ENCODE measurements around the gene CSNK1D. TPM values are rescaled to one million over a fixed set of nuclear protein-coding genes. Genes with fewer than 3 reads are reported as not detected.

Gene CSNK1D
- 32.6 and 44.1 TPM in 2 replicates for total RNA-seq

DNA sequence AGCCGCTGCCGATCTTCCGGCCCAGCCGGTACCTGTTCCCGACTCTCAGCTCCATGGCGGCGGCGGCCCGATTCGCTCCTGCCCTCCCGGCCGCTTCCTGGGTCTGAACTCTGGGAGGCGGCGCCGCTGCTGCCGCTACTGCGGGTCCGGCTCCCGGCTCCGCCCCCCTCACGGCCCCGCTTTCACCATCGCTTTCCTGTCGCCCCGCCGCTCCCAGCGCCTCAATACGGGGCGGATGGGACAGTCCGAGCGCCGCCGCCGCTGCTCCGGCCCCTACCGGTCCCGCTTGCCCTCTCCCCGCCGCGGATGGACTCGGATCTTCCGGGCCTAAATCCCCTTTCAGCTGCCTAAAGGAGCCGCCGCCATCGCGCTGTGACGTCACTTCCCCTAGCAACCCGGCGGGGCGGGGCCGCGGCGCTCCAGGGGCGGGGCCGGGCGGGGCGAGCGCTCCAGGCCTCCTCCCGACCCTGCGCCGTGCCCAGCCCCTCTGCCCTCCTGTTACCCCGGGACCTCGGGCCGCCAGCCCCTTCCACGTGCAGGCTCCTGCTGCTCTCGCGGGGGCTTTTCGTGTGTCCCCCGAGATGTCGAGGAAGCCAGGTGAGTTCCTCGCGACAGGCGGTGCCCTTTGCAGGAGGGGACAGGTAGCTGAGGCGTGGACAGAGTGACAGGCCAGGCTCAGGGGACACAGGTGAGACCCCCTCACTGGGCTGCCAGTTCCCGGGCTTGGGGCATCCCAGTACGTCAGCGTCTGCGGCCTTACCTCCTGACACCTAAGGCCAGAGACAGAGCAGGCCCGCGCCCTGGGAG is at the start of gene CSNK1D:
Gene CSNK1D (minus strand): TSS at position 374 of the 807 bp plus-strand sequence. CDS start 319 bp downstream, at position 55.

DNA sequence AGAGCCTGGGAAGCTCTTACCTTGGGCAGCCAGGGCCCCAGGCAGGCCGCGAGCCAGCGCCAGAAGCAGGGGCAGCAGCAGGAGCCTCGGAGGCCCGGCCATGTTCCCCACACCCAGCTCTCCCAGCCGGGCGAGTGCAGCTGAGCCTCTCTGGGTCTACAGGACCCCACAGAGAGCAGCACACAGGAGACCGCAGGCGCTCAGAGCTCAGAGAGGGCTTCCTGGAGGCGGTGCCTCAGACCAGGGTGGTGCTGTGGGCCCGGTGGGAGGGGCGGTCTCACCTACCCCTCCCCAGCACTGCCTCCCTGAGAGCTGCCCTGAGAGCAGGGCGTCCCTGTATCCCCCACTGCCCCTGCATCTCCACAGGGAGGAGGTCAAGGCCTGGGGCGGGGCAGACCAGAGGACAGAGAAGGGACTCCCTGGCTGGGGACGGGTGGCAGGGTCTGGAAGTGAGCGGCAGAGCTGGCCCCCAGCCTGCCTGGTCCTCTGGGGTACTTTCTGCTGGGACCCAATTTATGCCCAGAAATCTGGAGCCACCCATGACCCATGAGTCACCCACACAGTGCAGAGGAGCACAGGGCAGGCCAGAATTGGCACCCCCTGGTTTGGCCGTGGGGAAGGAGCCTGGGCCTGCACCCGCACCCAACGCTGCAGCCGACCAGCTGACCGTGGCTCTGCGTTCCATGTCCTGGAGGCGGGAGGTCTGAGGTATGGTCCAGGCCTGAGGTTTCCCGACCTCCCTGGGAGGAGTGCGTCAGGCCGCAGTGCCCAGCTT is 44.1 kb upstream of the CSNK1D start, which contains the start of gene CD7:
Gene CD7 (minus strand): TSS at position 215 of the 775 bp plus-strand sequence. CDS start 113 bp downstream, at position 102.

DNA sequence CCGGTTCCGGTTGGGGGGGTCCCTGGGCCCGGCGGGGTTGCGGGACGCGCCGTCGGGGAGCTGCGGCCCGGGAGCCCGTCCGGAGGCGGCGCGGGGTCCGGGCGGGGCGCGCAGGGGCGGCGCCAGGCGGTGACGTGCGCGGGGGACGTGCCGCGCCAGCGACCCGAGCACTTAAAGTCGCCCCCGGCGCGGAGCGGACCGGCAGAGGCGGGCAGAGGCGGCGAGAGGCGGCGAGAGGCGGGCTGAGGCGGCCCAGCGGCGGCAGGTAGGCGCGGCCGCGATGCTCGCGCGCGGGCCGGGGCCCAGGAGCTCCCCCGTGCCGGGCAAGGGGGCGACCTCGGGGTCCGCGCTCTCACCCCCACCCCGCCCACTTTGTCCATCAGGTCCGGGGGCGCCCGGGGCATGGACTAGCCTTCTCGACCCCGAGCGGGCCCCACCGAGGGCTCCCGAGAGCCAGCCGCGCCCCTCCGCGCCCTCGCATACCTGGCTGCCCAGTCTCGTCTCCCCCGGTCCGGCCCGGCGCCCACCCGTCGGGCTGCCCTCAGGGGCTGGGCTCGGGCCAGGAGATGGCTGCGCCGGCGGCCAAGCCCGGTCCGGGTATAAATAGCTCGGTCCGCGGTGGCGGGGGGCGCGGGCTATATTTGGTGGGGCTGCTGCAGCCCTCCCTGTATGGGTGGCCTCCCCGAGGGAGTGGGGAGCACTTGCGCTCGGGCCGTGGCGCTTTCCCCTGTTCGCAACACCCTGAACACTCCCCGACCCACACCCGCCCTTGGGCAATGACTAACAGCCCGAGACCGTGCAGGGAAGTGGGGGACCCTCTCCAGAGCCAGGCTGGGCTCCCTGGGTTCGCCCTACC is 44.4 kb downstream of the CSNK1D start, which contains the start of gene SLC16A3:
Gene SLC16A3 (plus strand): TSS at position 201 of the 856 bp plus-strand sequence. CDS start 6,967 bp downstream, outside the sequence.

DNA sequence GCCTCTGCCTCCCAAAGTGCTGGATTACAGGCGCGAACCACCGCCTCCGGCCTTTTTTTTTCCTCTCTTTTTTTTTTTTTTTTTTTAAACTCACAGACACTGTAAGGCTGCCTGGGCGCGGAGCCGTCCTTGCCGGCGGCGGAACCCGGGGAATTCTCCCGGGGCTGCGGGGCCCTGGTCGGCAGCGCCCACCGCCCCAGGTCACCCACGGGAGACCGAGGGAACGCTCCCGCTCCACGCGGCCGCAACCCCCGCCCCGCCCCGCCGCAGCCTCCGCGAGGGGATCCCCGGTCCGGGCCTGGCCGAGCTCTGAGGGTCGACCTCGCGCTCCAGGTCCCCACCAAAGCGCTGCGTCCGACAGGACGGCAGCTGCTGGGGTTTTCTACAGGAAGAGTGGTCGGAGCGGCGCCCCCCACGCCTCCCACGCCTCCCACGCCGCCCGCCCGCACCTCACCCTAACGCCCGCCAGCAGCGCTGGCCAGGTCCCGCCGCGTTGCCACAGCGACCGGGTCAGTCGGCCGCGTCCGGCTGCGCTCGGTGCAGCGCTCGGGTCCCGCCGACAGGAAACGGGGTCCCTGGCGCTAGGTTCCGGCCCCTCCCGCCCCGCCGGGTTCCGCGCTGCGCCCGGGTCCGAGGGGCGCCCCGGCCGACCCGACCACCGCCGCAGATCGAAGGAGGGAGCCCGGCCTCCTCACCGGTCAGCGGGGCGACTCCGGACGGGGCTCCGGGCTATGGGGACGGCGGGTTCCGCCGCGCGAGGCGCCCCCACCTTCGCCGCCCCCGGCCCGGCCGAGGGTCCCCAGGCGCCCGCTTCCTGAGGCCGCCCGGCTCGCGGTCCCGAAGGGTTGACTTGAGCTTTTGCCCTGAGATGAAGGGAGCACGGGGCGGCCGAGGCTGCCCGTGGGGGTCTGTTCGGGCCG is 60.9 kb downstream of the CSNK1D start, which contains the start of gene CCDC57:
Gene CCDC57 (minus strand): TSS at position 512 of the 920 bp plus-strand sequence. CDS start 10,898 bp downstream, outside the sequence.

Other genes with a start within 250 kb of the CSNK1D start
- 14.3 and 40.7 TPM in 2 replicates for gene RAC3, start 242.0 kb downstream of the CSNK1D start, total RNA-seq
- gene DCXR, start 236.0 kb downstream of the CSNK1D start, total RNA-seq, result 82.7 and 109 TPM in 2 replicates
- 36.1 and 37.5 TPM in 2 replicates for gene RFNG, start 221.9 kb downstream of the CSNK1D start, total RNA-seq
- 81.8 and 87.5 TPM in 2 replicates for gene GPS1, start 221.8 kb downstream of the CSNK1D start, total RNA-seq
- gene DUS1L, start 207.9 kb downstream of the CSNK1D start, total RNA-seq, result 113 and 146 TPM in 2 replicates
- 96.9 and 142 TPM in 2 replicates for gene FASN, start 175.5 kb downstream of the CSNK1D start, total RNA-seq
- gene CCDC57, start 60.9 kb downstream of the CSNK1D start, total RNA-seq, result 10.6 and 13.9 TPM in 2 replicates
- gene SLC16A3, start 44.7 kb downstream of the CSNK1D start, total RNA-seq, result 131 and 277 TPM in 2 replicates
- not detected in 2 replicates for gene CD7, start 43.9 kb upstream of the CSNK1D start, total RNA-seq
- 8.1 and 20.5 TPM in 2 replicates for gene SECTM1, start 60.1 kb upstream of the CSNK1D start, total RNA-seq
- not detected in 2 replicates for gene TEX19, start 85.5 kb upstream of the CSNK1D start, total RNA-seq
- not detected in 2 replicates for gene UTS2R, start 98.1 kb upstream of the CSNK1D start, total RNA-seq
- gene HEXD, start 144.6 kb upstream of the CSNK1D start, total RNA-seq, result 8.2 and 10.0 TPM in 2 replicates
- gene OGFOD3, start 144.9 kb upstream of the CSNK1D start, total RNA-seq, result 29.2 and 34.5 TPM in 2 replicates
- gene CYBC1, start 177.1 kb upstream of the CSNK1D start, total RNA-seq, result 47.7 and 54.1 TPM in 2 replicates
- gene NARF, start 185.0 kb upstream of the CSNK1D start, total RNA-seq, result 49.9 and 59.3 TPM in 2 replicates
- gene FOXK2, start 246.0 kb upstream of the CSNK1D start, total RNA-seq, result 44.1 and 52.1 TPM in 2 replicates

All from tracheal epithelial cell (primary cell).